Parathyroid adenoma (tissue), 2 donors: ENCODE results near the gene NDUFS1.
"Not testable (repeated sequence)": the region's sequence is repeated elsewhere in the genome, so short reads cannot be mapped to it uniquely, and the experiment has no call there.

ENCODE experiments used
- H2AFZ ChIP-seq: fragments of 300-600 bp; sonication (generic); one replicate; pipeline ENCODE4 v1.7.0; 2017; ENCODE audit warnings: antibody characterized with exemption, mild to moderate bottlenecking
- H3K27ac ChIP-seq: fragments of 300-600 bp; sonication (generic); one replicate; pipeline ENCODE4 v1.7.0; 2017
- H3K27me3 ChIP-seq: fragments of 300-600 bp; sonication (generic); one replicate; pipeline ENCODE4 v1.7.0; 2017; ENCODE audit warnings: low read length; ENCODE audit not compliant: control insufficient read depth, insufficient read depth
- H3K36me3 ChIP-seq: fragments of 300-600 bp; sonication (generic); one replicate; pipeline ENCODE4 v1.7.0; 2017; ENCODE audit warnings: low read length; ENCODE audit not compliant: control insufficient read depth, insufficient read depth
- H3K4me1 ChIP-seq: fragments of 300-600 bp; sonication (generic); one replicate; pipeline ENCODE4 v1.7.0; 2017; ENCODE audit warnings: control low read depth
- H3K4me2 ChIP-seq: fragments of 300-600 bp; sonication (generic); one replicate; pipeline ENCODE4 v1.7.0; 2017; ENCODE audit warnings: low read length
- H3K4me3 ChIP-seq: fragments of 300-600 bp; sonication (generic); one replicate; pipeline ENCODE4 v1.7.0; 2017; ENCODE audit warnings: low read depth, low read length
- H3K79me2 ChIP-seq: fragments of 300-600 bp; sonication (generic); one replicate; pipeline ENCODE4 v1.7.0; 2017; ENCODE audit warnings: control low read depth
- H3K9ac ChIP-seq: fragments of 300-600 bp; sonication (generic); one replicate; pipeline ENCODE4 v1.7.0; 2017; ENCODE audit warnings: mild to moderate bottlenecking
- H3K9me3 ChIP-seq: fragments of 300-600 bp; sonication (generic); one replicate; pipeline ENCODE4 v1.7.0; 2017; ENCODE audit warnings: low read length; ENCODE audit not compliant: control insufficient read depth
- TF ChIP-seq, protein P1 (sequence below): fragments of 300-600 bp; sonication (generic); IDR thresholded peaks from one replicate; pipeline ENCODE4 v1.7.0; 2017; ENCODE audit warnings: antibody characterized with exemption, mild to moderate bottlenecking
- donor health status: primary hyperparathyroidism.

Gene NDUFS1

GRCh38 chr2:206192157-206192556, 32.9 kb upstream of the NDUFS1 start:
- H3K9me3 ChIP-seq = no peaks in the 10 kb centered on the region
- no peaks in the 10 kb centered on the region for H3K79me2 ChIP-seq
- H3K4me2 ChIP-seq = no peak overlapping the region
- no peaks in the 10 kb centered on the region for H3K4me1 ChIP-seq
- H3K4me3 ChIP-seq = no peak overlapping the region
- no peak overlapping the region for H3K9ac ChIP-seq
- H3K36me3 ChIP-seq = no peaks in the 10 kb centered on the region
- TF ChIP-seq, protein P1, sequence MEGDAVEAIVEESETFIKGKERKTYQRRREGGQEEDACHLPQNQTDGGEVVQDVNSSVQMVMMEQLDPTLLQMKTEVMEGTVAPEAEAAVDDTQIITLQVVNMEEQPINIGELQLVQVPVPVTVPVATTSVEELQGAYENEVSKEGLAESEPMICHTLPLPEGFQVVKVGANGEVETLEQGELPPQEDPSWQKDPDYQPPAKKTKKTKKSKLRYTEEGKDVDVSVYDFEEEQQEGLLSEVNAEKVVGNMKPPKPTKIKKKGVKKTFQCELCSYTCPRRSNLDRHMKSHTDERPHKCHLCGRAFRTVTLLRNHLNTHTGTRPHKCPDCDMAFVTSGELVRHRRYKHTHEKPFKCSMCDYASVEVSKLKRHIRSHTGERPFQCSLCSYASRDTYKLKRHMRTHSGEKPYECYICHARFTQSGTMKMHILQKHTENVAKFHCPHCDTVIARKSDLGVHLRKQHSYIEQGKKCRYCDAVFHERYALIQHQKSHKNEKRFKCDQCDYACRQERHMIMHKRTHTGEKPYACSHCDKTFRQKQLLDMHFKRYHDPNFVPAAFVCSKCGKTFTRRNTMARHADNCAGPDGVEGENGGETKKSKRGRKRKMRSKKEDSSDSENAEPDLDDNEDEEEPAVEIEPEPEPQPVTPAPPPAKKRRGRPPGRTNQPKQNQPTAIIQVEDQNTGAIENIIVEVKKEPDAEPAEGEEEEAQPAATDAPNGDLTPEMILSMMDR = no peak
- H2AFZ ChIP-seq = no peak overlapping the region
- H3K27ac ChIP-seq = no peak overlapping the region
- no peaks in the 10 kb centered on the region for H3K27me3 ChIP-seq

GRCh38 chr2:206190689-206191088, 31.4 kb upstream of the NDUFS1 start:
- H3K79me2 ChIP-seq = no peaks in the 10 kb centered on the region

DNA sequence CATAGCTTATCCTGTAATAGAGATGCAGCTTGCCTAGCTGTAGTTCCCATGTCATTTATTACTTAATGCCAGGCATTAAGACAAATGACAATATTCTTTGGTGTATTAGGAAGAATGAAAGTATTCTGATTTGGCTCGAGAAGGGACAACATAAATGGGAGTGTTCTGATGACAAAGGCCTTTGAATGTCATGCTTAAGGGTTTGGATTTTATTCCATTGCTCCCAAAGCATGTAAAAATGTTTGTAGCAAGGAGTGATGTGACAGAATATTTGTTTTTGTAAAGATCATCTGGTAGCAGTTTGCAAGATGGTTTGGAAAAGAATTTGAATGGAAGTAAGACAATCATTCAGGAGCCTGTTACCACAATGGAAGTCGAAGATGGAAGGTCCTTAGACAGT, 30.9 kb upstream of the NDUFS1 start:
- Histone ChIP-seq H3K36me3 (no peaks in the 10 kb centered on the region), H3K4me3 (no peak overlapping the region), H3K9ac (no peak overlapping the region), H3K27ac (no peak overlapping the region), H3K27me3 (no peaks in the 10 kb centered on the region), H3K4me1 (no peaks in the 10 kb centered on the region), H3K9me3 (no peaks in the 10 kb centered on the region), H2AFZ (no peak overlapping the region), H3K79me2 (no peaks in the 10 kb centered on the region), H3K4me2 (no peak overlapping the region)
- TF ChIP-seq, protein P1 = no peak

More at GRCh38 chr2:206190689-206191088, 31.4 kb upstream of the NDUFS1 start:
- H3K27ac ChIP-seq = no peak overlapping the region
- H3K9ac ChIP-seq = no peak overlapping the region
- no peaks in the 10 kb centered on the region for H3K9me3 ChIP-seq
- no peak overlapping the region for H3K4me3 ChIP-seq
- no peak overlapping the region for H2AFZ ChIP-seq
- TF ChIP-seq, protein P1 = no peak
- H3K4me1 ChIP-seq = no peaks in the 10 kb centered on the region
- H3K4me2 ChIP-seq = no peak overlapping the region
- H3K36me3 ChIP-seq = no peaks in the 10 kb centered on the region
- H3K27me3 ChIP-seq = no peaks in the 10 kb centered on the region

- no peaks in the 10 kb centered on the region for H3K79me2 ChIP-seq
- no peaks in the 10 kb centered on the region for H3K27me3 ChIP-seq
- H3K9ac ChIP-seq = no peak overlapping the region
- no peak overlapping the region for H3K4me2 ChIP-seq
- no peaks in the 10 kb centered on the region for H3K9me3 ChIP-seq
- no peaks in the 10 kb centered on the region for H3K4me1 ChIP-seq
- H2AFZ ChIP-seq = no peak overlapping the region
- H3K36me3 ChIP-seq = no peaks in the 10 kb centered on the region
- TF ChIP-seq, protein P1 = no peak
- H3K27ac ChIP-seq = no peak overlapping the region
- no peak overlapping the region for H3K4me3 ChIP-seq
Measured at GRCh38 chr2:206189691-206190090, 30.4 kb upstream of the NDUFS1 start.

- not testable (repeated sequence) for H3K9me3 ChIP-seq, H3K4me2 ChIP-seq, H3K4me1 ChIP-seq, H3K4me3 ChIP-seq, H3K9ac ChIP-seq, H2AFZ ChIP-seq, H3K27ac ChIP-seq, H3K36me3 ChIP-seq, H3K79me2 ChIP-seq, H3K27me3 ChIP-seq
Measured at GRCh38 chr2:206181526-206181925, 22.3 kb upstream of the NDUFS1 start.
